ENCODE measurements around the gene METTL17.
"Not testable (repeated sequence)": the region's sequence is repeated elsewhere in the genome, so short reads cannot be mapped to it uniquely, and the experiment has no call there.

The METTL17 gene, protein sequence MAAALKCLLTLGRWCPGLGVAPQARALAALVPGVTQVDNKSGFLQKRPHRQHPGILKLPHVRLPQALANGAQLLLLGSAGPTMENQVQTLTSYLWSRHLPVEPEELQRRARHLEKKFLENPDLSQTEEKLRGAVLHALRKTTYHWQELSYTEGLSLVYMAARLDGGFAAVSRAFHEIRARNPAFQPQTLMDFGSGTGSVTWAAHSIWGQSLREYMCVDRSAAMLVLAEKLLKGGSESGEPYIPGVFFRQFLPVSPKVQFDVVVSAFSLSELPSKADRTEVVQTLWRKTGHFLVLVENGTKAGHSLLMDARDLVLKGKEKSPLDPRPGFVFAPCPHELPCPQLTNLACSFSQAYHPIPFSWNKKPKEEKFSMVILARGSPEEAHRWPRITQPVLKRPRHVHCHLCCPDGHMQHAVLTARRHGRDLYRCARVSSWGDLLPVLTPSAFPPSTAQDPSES

DNA sequence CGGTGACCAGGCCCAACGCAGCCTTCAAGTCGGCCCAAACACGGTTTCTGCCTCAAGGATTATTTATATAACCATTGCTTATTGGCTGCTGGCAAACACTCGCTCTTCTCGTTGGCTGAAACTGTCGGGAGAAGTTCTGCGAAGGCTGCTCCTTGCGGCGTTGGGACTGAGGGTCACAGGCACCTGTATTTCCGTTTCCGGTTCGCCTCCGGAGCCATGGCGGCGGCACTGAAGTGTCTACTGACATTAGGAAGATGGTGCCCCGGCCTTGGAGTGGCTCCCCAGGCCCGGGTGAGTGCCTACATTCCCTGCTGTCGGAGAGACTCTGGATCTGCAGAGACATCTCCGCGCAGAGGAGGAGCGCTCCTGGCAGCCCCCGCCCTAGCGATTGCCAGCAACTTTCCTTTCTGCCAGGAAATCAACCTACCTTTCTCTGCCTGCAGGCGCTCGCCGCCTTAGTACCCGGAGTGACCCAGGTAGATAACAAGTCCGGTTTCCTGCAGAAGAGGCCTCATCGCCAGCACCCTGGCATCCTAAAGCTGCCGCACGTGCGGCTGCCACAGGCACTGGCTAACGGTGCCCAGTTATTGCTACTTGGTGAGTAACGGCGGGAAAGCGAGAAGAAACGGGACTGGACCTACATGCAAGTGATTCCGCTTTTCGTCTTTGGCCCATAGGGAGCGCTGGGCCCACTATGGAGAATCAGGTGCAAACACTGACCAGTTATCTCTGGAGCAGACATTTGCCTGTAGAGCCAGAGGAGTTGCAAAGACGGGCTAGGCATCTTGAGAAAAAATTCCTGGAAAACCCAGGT, at the start of gene METTL17:
Gene METTL17, plus strand, starts transcription at position 194 of the 814 bp plus-strand sequence. Its CDS starts 23 bp downstream, at position 217.
- peak; percentile 47 to 64 for DNase-seq (ENCODE audit: low read depth in 2 of 2)

GRCh38 chr14:20945146-20945545, 44.6 kb upstream of the METTL17 start:
- not testable (repeated sequence) for DNase-seq (ENCODE audit: low read depth in 2 of 2)

- DNase-seq (ENCODE audit: low read depth in 2 of 2), result not testable (repeated sequence)
Observed at GRCh38 chr14:20946707-20947106, 43.1 kb upstream of the METTL17 start.

GRCh38 chr14:20954736-20955537, 34.8 kb upstream of the METTL17 start, which contains the start of gene RNASE2:
Gene RNASE2 (plus strand): TSS chr14:20955487. CDS start chr14:20955772, 285 bp downstream.
- DNase-seq (ENCODE audit: low read depth in 2 of 2), result not testable (repeated sequence)

GRCh38 chr14:20955538-20955873, 34.3 kb upstream of the METTL17 start:
- DNase-seq (ENCODE audit: low read depth in 2 of 2), result not testable (repeated sequence)

- DNase-seq (ENCODE audit: low read depth in 2 of 2), result no peak
Observed at GRCh38 chr14:20956376-20956976, 33.3 kb upstream of the METTL17 start.

GRCh38 chr14:20958946-20959345, 30.8 kb upstream of the METTL17 start:
- DNase-seq (ENCODE audit: low read depth in 2 of 2), result not testable (repeated sequence)

- no peak for DNase-seq (ENCODE audit: low read depth in 2 of 2)
Observed at GRCh38 chr14:20969336-20969735, 20.4 kb upstream of the METTL17 start.

- DNase-seq (ENCODE audit: low read depth in 2 of 2), result no peak
Observed at GRCh38 chr14:20970647-20970982, 19.2 kb upstream of the METTL17 start.

GRCh38 chr14:20970983-20971704, 18.6 kb upstream of the METTL17 start:
- peak; percentile 34 to 63 for DNase-seq (ENCODE audit: low read depth in 2 of 2)

DNA sequence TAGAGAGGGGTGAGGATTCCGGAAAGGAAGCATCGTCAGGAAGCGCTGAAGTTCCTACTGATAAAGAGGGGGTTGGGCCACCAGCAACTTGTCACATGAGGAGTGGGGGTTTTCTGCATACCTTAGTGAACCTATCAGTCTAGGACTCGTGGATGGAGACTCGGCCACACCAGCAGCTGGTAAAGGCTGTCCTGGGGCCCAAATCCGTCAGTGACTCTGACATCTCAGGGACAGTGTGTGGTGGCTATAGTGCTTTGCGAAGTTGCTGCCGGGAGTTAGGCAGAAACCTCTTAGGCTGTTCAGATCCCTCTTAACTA, 18.1 kb upstream of the METTL17 start:
- no peak for DNase-seq (ENCODE audit: low read depth in 2 of 2)

DNA sequence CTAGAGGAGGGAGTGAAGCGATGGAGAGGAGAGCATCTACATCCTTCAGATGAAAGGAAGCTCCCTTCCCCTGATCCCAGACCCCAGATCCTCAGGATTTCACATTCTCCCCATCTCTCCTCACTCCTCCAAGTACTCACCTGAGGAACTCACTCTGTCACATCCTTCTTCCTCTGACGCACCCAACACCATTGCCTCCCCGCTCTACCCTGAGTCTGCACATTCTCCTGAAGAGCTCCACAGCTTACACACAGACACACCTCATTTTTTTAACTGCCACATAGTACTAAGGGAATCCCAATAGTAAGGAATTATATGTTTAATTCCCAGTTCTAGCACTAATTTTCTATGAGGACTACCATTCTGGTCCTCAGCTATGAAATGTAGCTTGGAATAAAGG, 16.3 kb upstream of the METTL17 start:
- DNase-seq (ENCODE audit: low read depth in 2 of 2), result no peak

DNA sequence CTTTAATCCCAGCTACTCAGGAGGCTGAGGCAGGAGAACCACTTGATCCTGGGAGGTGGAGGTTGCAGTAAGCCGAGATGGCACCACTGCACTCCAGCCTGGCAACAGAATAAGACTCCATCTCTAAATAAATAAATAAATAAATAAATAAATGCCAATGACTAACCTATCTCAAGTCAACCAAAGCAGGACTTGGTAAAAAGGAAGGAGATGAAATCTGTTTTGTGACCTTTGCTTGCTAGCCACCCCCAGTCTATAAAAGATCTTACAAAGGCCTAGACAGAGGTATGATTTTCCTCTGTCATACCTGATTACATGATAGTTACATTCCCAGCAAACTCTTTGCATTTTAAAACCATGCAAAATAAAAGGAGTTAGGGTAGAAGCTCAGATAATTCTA, 13.5 kb upstream of the METTL17 start:
- no peak for DNase-seq (ENCODE audit: low read depth in 2 of 2)

DNA sequence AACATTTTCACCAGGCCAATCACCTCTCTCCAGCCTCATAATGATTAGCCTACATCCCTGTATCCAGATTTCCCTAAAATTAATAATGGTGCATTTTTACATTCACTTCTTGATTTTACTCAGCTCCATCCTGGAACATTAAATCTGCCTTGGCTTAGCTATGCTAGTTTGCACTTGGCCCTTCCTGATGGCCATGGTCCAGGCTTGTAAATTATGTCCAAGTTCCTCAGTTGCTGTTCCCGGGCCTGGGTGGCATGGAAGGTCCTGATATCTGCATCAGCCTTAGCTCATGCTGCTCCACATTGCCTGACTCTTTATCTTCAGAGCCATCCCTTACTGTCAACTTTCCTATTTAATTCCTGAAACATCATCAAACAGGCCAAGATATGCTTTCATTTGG, 11.1 kb upstream of the METTL17 start:
- DNase-seq (ENCODE audit: low read depth in 2 of 2), result no peak

DNA sequence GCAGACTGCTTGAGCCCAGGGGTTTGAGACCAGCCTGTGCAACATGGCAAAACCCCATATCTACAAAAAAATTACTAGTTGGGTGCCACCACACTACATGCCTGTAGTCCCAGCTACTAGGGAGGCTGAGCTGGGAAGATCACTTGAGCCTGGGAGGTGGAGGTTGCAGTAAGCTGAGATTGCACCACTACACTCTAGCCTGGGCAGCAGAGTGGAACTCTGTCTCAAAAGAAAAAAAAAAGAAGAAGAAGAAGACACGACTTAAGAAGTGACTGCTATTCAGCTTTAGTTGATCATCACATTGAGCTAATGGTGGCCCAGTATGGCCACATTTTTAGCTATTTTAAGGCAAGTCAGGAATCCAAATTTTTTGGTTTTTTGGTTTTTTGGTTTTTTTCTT, 8.9 kb upstream of the METTL17 start:
- DNase-seq (ENCODE audit: low read depth in 2 of 2), result no peak

DNA sequence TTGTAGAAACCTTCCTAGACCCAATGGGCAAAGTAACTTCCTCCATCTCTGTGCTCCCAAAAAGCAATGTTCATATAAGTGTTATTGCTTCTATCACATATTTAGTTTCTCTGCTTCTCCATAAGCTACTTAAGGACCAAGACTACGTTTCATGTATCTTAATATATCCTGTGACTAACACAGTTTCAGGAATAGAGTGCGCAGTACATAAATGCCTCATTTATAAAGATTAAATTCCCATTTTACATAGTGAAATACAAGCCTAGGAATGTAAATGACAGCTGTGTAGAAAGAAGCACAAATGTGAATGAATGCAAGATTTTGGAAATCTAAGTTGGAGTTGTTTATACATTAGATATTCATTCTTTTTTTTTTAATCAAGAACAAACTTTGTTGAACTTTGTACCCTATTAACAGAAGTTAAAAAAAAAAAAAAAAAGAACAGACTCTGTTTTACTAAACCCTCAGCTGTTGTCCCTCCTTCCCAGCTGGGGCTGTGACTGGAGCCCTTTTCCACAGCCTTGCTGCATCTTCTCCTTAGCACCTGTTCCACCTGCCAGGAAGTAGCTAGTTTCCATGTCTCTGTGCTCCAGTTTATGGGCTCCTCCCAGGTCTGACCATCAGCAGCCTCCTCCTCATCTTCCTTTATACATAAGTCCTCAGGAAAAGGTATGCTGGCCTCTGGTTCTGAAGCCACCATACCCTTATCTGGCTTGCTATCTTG, 7.0 kb upstream of the METTL17 start:
- DNase-seq (ENCODE audit: low read depth in 2 of 2), result no peak

DNA sequence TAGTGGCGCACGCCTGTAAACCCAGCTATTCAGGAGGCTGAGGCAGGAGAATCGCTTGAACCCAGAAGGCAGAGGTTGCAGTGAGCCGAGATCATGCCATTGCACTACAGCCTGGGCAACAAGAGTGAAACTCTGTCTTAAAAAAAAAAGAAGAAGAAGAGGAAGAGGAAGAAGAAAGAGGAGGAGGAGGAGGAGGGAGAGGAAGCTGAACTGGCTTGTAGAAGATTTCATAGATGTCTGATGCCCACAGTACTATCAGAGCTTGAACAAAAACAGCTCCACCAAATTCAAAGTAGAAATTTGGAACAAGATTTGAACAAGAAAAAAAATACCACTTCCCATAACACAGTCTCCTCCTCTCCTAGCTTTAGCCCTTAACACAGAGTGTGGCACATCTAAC, 4.1 kb upstream of the METTL17 start:
- DNase-seq (ENCODE audit: low read depth in 2 of 2), result not testable (repeated sequence)

DNA sequence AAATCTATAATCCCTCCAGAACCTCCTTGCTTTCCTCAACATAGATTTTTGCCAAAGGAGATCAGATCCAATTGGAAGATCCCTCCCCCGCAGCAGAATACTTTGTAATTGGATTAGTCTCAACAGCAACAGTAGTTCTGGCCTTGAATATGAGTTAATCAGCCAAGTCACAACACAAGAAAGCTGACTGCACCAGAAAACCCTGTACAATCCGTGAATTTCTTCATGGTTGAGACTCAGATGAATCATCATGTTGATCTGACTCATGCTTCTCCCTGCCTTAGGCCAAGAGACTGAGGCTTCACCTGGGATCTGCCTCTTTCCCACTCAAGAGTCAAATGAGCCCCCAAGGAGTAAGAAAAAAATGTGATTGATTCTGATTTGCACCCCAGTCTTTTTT, 3.0 kb upstream of the METTL17 start:
- no peak for DNase-seq (ENCODE audit: low read depth in 2 of 2)

DNA sequence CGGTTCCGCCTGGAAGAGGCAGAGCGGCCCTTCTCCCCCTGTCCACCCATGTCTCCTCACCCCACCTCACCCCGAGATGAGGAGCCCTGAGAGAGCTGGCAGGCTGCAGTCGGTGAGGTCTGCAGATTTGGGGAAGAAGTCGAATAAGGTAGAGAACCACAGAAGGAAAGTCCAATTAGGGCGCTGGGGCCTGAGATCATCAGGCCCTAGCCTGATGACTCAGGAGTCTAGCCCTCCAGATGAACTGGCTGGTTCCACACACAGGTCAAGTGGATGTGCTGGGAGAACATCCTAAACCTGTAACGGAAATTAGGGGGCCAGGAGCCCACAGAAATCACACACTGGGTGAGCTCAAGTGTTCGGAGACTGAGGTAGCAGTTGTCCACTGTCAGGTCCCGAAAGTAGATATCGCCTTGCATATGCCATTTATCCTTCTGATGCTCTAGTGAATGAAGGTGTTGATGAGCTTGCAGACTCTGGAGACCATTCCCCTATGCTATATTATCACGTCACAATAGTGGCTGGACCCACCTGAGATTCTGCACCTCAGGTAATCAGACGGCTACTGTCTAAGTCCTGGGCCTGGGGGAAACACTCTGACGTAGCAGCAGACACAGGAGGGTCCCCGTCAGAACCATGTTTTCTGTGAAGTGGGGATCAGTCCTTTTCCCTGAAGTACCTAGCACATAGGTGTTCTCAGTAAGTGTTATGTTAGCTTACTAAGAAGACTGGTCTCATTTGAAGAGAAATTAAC, 886 bp upstream of the METTL17 start:
- DNase-seq (ENCODE audit: low read depth in 2 of 2), result no peak

DNA sequence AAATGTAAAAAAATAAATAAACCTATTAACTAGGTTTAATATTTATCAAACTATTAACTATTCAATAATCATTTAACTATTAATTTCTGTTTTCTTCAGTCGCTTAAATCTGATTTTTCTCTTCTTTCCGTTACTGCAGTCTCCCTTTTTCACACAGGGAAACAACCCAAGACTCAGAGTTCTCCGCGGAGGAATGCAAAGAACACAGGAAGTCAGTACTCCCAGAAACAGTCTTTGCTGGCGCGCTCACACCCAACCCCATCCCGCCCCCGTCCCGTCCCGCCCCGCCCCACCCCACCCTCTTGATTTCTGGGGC, 351 bp upstream of the METTL17 start:
- no peak for DNase-seq (ENCODE audit: low read depth in 2 of 2)

Data from stimulated activated CD4-positive, alpha-beta T cell treated with anti-CD3 and anti-CD28 coated beads, Interleukin-1b, Interleukin-23, amount 100 ng/mL, for 1 hour (primary cell).